HG03025 (cell line): ENCODE data around the gene STK32B.

Source experiments
- ATAC-seq: cut with Tn5 transposase; IDR thresholded peaks from one replicate; pipeline ENCODE4 v1.9.1; 2021; ENCODE audit warnings: mild to moderate bottlenecking, moderate library complexity; ENCODE audit not compliant: unreplicated experiment, low FRiP score

STK32B gene

DNA sequence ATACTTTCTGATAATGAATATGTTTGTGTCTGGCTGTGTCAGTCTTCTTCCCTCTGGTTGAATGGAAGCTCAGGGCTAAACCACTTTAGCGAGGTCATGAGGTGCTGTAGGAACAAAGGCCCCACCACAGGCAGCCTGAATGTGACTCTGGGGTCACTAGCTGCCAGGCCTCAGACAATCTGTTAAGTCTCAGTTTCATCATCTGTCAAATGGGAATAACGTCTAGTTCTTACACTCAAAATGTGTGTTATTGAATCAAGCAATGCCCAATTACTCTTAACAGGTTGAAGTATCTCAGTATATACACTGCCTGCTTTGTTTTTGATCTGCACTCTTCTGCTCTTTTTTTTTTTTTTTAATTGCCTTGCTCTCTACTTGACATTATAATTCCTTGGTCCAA lies 148.6 kb downstream of the STK32B start:
- no peak for ATAC-seq

DNA sequence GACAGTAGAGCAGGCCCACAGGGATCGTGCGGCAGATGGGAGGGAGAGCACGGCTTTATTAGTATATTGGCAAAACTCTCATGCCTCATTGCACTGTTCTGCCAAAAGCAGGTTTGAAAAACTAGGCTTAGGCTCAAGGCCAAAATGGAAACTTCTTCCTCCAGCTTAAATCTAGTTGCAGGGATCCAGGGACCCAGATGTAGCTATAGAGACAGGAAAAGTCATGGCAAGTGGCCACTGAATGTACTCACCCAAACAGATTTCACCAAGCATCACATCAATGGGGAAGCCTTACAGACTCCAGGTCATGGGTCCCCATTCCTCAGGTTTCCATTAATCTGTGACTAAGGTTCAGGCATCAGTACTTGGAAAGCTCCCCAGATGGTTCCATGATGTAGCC lies 149.2 kb downstream of the STK32B start:
- ATAC-seq, result no peak

DNA sequence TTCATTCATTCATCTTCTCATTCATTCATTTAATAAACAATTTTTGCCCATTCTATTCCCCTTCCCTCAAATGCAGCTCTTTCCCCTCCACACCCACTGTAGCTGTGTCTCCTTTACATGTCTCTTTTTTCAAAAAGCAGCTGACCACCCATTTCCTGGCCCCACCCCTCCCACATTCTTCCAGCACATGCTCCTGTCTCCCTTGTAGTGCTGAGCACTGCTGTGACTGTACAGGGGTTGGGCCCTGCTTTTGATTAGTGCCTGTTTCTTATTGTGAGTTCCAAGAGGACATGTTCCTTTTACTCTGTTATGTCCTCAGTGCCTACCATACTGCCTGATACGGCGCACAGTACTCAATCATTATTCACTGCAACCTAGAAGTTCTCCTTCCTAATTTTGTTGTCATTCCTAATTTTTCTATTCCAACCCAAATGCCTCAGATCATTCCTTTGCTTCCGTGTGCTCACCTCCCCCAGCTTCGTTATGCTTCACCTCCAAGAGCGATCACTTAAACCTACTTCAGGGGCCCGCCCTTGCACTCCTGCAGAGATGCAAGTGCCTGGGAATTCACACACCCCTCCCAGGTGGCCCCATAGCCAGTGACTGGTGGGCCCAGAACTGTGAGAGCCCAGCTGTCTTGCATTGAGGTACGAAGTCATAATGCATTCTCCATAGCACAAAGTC lies 152.2 kb downstream of the STK32B start:
- ATAC-seq, result no peak

DNA sequence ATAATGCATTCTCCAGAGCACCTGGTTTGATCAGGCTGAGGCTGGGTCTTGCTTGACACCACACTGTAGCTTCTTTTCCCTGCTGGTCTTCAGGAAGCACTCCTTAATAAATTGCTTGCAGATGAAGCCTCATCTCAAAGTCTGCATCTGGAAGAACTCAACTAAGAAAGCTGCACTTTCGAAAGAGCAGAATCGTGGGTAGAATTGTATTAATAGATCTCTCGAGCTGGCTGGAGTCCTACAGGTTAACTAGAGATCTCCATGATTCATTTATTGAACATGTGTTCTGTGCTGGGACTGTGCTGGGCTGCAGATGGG lies 152.7 kb downstream of the STK32B start:
- no peak for ATAC-seq

DNA sequence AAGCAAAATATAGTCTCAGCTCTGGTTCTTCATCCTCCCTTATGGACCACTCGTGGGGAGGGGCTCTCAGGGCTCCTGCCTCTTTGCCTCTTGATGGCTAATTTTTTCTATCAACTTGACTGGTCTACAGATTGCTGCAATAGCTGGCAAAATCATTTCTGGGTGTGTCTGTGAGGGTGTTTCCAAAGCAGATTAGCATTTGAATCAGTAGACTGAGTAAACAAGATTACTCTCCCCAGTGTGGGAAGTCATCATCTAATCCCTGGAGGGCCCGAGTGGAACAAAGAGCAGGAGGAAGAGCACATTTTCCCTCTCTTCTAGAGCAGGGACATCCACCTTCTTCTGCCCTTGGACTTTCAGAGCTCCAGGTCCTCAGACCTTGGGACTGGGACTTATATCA lies 153.5 kb downstream of the STK32B start:
- no peak for ATAC-seq

DNA sequence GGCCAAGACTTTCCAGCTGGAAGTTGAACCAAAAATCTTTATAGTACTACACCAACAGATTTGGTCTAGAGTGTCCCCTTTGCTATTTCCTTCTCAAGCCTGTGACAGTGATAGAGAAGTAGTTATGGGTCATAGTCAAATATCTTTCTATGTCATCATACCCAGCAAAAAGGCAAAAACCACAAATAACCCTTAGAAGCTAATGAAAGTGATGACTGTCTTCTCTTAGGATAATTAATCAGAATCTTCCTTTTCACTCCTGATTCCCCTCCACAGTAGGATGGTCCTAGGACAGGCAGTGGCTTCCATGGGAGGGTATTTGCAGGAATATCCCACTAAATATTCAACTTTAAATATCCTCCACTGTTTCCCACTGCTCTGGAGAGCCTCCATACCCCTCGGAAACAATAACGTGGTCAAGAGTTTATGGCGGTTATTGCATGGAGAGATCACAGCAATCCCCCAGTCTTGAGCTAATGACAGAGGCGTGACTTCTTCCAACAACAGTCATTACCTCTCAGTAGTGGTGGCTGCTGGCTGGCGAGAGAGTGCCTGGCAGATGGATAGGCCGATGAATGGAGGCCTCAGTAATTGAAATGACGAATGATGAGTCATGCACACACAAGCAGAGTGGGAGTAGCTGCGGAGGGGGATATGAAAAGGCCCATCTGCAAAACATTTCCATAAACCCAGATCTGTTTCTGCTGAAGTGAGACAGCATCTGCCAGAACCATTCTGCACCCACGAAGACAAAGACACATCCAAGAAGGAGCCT lies 154.9 kb downstream of the STK32B start:
- ATAC-seq, result no peak

DNA sequence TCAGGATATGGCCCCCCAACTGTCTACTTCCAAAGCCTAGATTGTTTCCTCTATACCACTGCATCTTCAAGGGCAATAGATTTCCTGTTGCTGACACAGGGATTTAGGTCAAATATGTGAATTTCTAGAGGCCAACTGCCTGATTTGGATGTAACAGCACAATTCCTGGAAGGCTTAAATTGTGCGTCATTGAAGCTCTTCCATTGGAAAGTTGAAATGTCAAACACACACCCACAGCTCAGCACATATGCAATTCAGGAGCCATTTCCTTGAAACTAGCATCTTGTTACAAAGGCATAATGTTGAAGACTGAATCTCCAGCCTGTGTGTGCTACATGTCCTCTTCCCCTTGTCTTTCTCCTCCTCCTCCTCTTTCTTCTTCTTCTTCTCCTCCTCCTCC lies 158.6 kb downstream of the STK32B start:
- ATAC-seq, result no peak

DNA sequence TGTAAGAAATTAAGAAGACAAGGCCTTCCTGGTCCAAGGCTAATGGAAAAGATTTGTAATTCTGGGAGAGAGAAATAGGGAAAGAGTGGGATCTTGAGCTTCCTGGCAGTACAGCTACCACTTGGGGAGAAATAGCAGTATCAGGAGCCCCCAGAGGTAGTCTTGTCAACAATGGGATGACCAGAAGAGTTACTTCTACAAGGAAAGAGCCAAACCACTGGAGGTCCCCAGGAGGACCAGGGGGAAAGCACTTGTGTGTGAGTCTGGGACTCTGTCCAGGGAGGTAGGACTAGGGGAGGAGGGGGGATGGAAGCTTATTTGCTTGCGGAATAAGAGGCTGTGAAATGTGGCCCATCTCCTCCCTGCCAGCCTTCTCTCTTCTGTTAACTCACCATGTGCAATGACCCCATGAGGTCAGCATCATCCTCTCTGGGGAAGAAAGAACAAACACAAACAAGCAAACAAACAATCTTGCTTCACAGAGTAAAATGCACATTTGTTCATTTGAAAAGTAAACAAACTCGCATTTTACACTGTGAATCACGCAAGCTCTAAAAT lies 160.1 kb downstream of the STK32B start:
- ATAC-seq, result no peak

DNA sequence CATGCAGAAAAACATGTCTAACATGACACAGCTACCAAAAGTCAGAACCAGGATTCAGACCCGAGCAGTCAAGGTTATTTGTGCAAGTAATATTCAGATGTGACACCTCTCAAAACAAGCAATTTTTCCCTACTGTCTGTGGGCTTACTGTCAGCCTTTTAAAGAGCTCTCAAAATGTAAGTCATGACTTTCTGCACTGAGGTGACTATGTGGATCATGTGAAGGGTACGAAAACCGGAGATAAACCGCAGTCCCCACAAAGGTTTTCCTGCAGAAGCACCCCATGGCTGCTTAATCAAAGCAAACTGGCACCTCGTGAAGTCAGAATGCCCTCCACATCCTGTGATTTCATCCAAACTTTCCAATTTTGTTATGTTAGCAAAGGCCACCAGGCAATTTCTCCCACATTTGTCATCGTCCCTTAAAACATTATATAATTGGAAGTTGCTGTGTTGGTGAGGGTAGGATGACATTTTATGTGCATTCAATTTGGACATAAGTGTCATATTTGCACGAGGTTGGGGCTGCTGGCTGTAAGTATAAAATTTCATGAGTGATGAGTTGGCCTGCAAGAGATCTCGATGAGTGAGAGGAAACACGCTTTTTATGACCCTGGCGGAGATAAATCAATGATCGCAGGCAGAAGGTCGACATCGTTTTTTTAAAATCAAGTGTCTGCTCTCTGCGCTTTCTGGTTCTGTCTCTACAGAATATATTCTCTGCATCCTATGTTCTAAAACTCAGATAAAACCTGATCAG lies 161.2 kb downstream of the STK32B start:
- no peak for ATAC-seq

DNA sequence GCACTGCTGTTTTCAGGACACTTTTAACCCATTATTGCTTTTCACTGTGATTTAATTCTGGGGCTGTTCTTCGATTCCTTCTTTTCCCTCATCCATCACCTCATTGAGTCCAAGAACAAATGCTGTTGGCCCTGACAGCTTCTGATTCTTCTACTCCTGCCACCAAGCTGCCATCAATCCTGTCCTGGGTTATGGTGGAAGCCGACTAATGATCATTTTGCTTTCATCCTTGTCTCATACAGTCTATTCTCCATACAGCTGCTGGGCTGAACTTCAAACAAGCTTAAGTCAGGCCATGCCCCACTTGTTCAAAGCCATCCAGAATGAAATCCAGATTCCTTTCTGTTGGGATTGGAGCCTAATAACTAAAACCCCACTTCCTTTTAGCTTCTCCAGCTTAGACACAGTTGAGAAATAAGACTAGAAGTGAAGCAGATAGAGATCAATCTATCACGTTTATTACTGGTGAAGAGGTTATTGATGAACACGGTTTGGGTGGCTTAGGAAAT lies 161.9 kb downstream of the STK32B start:
- no peak for ATAC-seq

DNA sequence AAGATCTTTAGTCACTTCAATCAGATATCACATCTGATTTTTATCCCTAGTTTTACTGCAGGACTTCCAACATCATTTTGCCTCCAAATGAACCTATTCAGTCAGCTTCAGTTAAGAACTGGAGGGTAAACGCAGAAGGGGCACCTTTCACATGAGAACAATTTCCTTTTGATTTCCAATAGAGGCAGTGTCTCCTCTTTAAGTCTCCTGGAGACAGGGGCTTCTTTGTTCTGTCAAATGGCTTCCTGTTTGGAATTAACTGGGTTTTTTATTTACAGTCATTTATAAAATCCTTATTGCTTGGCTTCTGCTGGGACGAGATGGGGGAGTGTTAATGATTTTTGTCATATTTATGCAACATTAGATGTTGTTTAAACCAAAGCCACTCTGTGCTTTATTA lies 164.0 kb downstream of the STK32B start:
- no peak for ATAC-seq

DNA sequence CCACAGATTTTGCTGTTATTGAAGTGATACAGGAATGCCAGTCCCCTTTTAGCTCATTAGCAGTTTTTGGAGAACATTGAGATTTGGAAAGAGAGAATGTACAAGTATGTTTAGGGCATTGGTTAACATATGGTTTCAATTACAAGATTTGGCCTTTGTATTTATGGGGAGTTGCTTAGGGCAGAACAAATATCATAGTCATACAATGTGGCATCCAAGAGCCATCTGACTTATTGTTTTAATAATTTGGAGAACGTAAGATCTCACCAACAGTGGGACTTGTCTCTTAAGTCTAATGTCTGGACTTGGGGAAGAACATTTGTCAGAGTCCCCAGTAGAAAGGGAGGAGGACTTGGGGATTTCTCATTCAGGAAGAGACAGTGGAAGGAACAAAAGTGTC lies 166.1 kb downstream of the STK32B start:
- ATAC-seq, result no peak

DNA sequence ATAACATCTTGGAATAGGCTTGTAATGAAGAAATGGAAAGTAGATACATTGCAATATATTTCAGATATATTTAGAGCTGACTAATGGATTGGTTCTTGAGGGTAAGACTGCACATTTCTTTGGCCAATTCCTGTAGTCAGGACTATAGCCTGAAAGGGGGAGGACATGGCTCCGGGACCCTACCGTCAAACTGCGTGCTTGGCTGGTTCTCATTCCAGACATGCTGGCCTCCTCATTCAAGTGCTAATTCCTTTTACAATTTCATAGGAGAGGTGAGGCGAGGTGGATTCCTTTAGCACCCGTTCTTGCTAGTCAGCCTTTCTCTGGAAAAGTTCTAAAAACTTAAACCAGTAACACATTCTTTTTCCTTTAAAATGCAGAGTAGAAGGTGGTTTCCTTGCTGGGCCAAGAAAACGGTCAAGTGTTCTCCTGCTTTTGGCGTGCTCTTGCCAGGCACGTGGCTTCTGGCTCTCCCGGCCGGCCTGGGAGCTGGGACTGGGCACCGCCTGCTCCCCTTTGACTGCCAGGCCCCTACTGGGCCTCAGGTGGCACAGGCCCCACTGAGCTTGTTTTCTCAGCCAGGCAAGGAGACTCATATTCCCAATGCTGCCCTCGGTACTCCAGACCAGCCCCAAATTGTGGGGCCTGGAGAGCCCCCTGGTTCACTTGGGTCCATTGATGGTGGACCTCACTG lies 167.2 kb downstream of the STK32B start:
- ATAC-seq, result no peak

DNA sequence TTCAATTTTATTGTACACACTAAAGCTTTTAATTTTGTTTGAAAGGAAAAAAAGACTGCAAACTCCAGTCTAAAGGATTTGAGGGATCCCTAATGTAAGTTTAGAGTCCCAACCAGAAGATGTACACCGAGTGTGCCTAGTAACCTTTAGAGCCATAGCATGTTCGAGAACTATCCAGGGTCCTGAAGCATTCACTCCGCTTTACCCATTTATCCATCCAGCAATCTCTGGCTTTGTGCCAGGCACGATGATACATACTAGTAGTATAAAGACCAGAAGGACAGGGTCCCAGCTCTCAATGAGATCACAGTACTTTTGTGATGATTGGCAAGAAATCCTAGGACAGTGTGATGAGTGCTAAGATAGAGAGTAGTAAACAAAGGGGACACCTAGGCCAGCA lies 168.7 kb downstream of the STK32B start:
- ATAC-seq, result no peak

DNA sequence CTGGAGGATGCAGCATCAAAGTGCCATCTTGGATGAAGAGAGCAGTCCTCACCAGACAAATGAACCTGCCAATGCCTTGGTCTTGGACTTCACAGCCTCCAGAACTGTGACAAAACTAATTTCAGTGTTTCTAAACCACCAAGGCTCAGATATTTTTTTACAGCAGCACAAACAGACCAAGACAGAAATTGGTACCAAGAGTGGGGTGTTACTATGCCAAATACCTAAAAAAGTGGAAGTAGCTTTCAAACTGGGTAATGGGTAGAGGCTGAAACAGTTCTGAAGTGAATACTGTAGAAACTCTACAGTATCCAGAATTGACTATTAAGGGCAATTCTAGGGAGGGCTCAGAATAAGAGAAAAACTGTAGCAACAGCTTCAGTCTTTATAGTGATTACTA lies 170.8 kb downstream of the STK32B start:
- no peak for ATAC-seq

DNA sequence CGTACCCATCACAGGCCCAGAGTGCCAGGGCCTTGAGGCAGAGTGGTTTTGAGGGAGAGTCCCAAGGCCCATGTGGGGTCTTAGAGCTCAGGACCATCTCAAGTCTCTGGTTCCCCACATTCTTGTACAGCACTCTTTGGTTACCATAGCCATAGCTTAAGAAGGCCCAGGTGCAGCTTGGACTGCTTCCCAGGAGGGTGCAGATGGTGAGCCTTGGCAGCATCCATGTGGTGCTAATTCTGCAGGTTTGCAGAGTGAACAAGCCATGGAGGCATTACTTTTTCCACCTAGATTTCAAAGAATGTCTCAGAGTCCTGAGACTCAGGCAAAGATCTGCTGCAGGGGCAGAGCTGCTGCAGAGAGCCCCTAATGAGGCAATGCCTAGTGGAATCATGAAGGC lies 171.7 kb downstream of the STK32B start:
- ATAC-seq, result no peak

DNA sequence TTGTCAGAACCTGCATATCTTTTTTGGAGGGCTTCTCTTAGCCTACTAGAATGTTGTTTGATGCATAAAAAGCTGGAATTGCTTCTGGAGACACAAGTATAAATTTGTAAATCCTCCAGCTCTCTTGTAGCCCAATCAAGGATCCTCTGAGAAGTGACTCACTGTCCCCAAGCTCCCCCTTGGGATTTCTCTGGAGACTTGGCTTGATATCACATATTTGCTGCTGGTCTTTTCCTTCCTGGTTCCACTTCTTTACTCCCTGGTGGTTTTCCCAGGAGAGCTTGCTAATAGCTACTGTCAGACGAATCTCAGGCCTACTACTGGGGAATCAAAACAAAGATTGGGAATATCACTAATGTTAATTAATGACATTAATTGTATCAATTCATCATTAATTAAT lies 173.1 kb downstream of the STK32B start:
- no peak for ATAC-seq

DNA sequence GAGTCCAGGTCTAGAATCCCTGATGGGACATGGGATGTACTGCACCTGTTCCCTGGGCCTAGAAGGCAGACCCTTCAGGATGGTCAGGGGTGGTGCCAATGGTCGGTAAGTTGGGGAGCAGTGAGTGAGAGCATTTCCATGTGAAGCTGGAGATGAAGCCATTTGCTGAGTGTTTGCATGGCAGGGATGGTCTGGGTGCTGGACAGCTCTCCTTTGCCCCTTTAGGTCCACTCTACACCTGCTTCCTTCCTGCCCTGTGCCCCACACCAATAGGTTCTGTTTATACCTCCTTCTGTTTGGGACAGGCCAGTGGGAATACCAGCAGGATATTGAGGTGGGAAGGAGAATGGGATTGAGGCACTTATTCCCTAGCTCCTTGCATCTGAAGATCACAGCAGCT lies 181.3 kb downstream of the STK32B start:
- no peak for ATAC-seq

DNA sequence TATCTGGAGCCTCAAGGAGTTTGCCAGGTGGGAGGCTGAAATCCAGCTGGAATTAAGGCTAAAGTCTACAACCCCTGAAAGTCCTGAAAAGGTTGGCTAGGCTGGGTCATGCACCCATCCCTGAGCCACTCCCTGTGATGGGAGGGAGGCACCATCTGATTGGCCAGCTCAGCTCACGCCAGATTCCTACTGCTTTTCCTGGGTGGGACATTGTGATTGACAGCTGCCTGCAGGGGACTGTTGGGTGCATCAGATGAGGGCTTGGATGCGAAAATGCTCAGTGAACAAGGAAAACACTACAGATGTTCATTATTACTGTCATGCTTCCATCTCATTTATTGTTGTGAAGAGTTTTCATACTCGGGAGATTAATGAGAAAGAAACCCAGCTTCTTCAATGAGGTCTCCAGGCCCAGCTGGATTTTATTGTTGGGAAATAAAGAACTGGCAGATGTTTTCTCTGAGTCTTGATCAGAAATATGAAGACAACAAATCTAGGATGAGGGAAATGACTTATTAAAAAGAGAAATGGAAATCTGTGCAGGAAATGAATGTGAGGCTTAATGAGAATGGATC lies 185.9 kb downstream of the STK32B start:
- ATAC-seq, result no peak

DNA sequence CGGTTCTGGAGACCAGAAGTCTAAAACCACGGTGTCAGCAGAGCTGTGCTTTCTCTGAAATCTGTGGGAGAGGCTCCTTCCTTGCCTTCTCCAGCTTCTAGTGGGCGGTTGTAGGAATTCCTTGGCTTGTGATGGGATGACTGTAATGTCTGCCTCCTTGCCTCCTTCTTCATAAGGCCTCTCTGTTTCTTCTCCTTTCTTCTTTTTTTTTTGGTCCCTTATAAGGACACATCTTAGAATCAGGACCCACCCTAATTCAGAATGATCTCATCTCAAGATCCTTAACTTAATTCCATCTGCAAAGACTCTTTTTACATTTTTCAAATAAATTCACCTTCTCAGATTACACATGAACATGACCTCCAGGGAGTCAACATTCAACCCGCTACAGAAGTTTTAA lies 186.9 kb downstream of the STK32B start:
- ATAC-seq, result no peak
